Endothelial cell of umbilical vein (primary cell): ENCODE measurements around the gene CYBA. TPM values are rescaled to one million over a fixed set of nuclear protein-coding genes. Genes with fewer than 3 reads are reported as not detected.

Experiments
- BruUV-seq: library from RNA; stranded (reverse); fragments of 400-500 nt; replicated peaks from 2 replicates; lab custom pipeline; 2021; lab: Mats Ljungman, UMichigan
- CTCF ChIA-PET: fragments of 300-600, 350-600 bp; sonication (Branson Sonifier 250); formaldehyde crosslinking; loops from one replicate; lab custom pipeline; 2021; ENCODE audit warnings: antibody characterized with exemption, inconsistent platforms; lab: Charles Lee
- POLR2A ChIA-PET: fragments of 300-600, 350-600 bp; sonication (Branson Sonifier 250); formaldehyde crosslinking; loops from one replicate; lab custom pipeline; 2021; ENCODE audit warnings: antibody characterized with exemption, inconsistent platforms; lab: Charles Lee
- DNase-seq: peaks from one replicate; pipeline ENCODE4 v3.0.0-alpha.2; 2011; ENCODE audit warnings: low read depth, low spot score
- FAIRE-seq: peaks from 2 replicates; lab custom pipeline; 2011; peaks lifted over from hg19 to GRCh38; lab: Jason Lieb, UNC
- H2AFZ ChIP-seq: 2 replicates; pipeline ENCODE4 v1.6.0; 2012; ENCODE audit warnings: low read depth, low read length, control low read depth, inconsistent platforms
- H3K27ac ChIP-seq: 2 replicates; pipeline ENCODE4 v1.5.1; 2011; ENCODE audit warnings: low read depth, mild to moderate bottlenecking, control low read depth, low read length, moderate library complexity; ENCODE audit not compliant: insufficient read depth
- H3K27me3 ChIP-seq, 2 experiments: 2 replicates each; pipeline versions ENCODE4 v1.6.0 to v1.6.1; 2011; ENCODE audit warnings: low read length in 2 of 2, mixed read lengths in 1 of 2; ENCODE audit not compliant: control insufficient read depth in 2 of 2, insufficient read depth in 2 of 2
- H3K36me3 ChIP-seq, 2 experiments: 2 replicates in 1 of 2; 3 replicates in 1 of 2; pipeline ENCODE4 v1.5.1; 2011; ENCODE audit warnings: low read length in 2 of 2, mild to moderate bottlenecking in 1 of 2, moderate library complexity in 1 of 2; ENCODE audit not compliant: control insufficient read depth in 2 of 2, insufficient read depth in 2 of 2; ENCODE audit errors: extremely low read depth in 1 of 2
- H3K4me1 ChIP-seq: 3 replicates; pipeline ENCODE4 v1.5.1; 2011; ENCODE audit warnings: mild to moderate bottlenecking, low read length; ENCODE audit not compliant: control insufficient read depth, insufficient read depth; ENCODE audit errors: extremely low read depth
- H3K4me2 ChIP-seq: 2 replicates; pipeline ENCODE4 v1.6.1; 2011; ENCODE audit warnings: low read length, control low read depth, mixed read lengths; ENCODE audit not compliant: insufficient read depth
- H3K4me3 ChIP-seq, 3 experiments: fragments of 200-600 bp in 1 of 3; sonication (generic), shearing (Covaris generic) in 1 of 3; replicated peaks in 1 of 3; 2 replicates each; pipeline ENCODE4 v1.5.1; 2011 to 2016; ENCODE audit warnings: control low read depth in 3 of 3, low read length in 3 of 3, mild to moderate bottlenecking in 2 of 3, inconsistent platforms in 1 of 3, low read depth in 1 of 3, moderate library complexity in 1 of 3; ENCODE audit not compliant: insufficient read depth in 1 of 3
- H3K79me2 ChIP-seq: 2 replicates; pipeline ENCODE4 v1.6.0; 2012; ENCODE audit warnings: low read length, inconsistent platforms; ENCODE audit not compliant: control insufficient read depth, insufficient read depth
- H3K9ac ChIP-seq: replicated peaks from 2 replicates; pipeline ENCODE3; 2011; ENCODE audit warnings: low read length, control low read depth; ENCODE audit not compliant: insufficient read depth; ENCODE audit errors: extremely low read depth
- H3K9me1 ChIP-seq: replicated peaks from 3 replicates; pipeline ENCODE4 v1.6.0; 2011; ENCODE audit warnings: mild to moderate bottlenecking, low read length; ENCODE audit not compliant: control insufficient read depth, insufficient read depth; ENCODE audit errors: extremely low read depth
- H3K9me3 ChIP-seq: replicated peaks from 2 replicates; pipeline ENCODE4 v1.5.1; 2012; ENCODE audit warnings: low read length, inconsistent platforms; ENCODE audit not compliant: control insufficient read depth, insufficient read depth
- H4K20me1 ChIP-seq: replicated peaks from 2 replicates; pipeline ENCODE3; 2011; ENCODE audit warnings: mild to moderate bottlenecking, low read length; ENCODE audit not compliant: control insufficient read depth, insufficient read depth; ENCODE audit errors: extremely low read depth
- CTCF ChIP-seq, 2 donors: IDR thresholded peaks; 1 replicate in 1 of 2; 2 replicates in 1 of 2; pipeline ENCODE4 v1.5.1; 2011; ENCODE audit warnings: low read length in 2 of 2, mild to moderate bottlenecking in 2 of 2, moderate library complexity in 2 of 2, control low read depth in 1 of 2, inconsistent platforms in 1 of 2, low read depth in 1 of 2; ENCODE audit not compliant: insufficient read depth in 1 of 2; ENCODE audit errors: extremely low read depth in 1 of 2
- EZH2 ChIP-seq: IDR thresholded peaks from 2 replicates; pipeline ENCODE4 v1.6.1; 2012; ENCODE audit warnings: borderline replicate concordance, low read depth, mild to moderate bottlenecking, moderate library complexity, low read length, inconsistent platforms; ENCODE audit not compliant: severe bottlenecking
- FOS ChIP-seq: IDR thresholded peaks from 2 replicates; pipeline ENCODE4 v1.6.1; 2011; ENCODE audit warnings: mild to moderate bottlenecking, low read length, moderate library complexity, borderline replicate concordance; ENCODE audit not compliant: insufficient read depth
- JUN ChIP-seq: IDR thresholded peaks from 2 replicates; pipeline ENCODE4 v1.6.1; 2011; ENCODE audit warnings: borderline replicate concordance, low read depth; ENCODE audit not compliant: insufficient read length, insufficient read depth
- MAX ChIP-seq: IDR thresholded peaks from 2 replicates; pipeline ENCODE4 v1.6.1; 2011; ENCODE audit not compliant: insufficient read depth, insufficient read length
- MYC ChIP-seq: IDR thresholded peaks from one replicate; pipeline ENCODE4 v1.6.1; 2011; ENCODE audit warnings: mild to moderate bottlenecking, low read depth, low read length
- POLR2A ChIP-seq: IDR thresholded peaks from 2 replicates; pipeline ENCODE4 v1.6.1; 2012; ENCODE audit warnings: low read depth, mild to moderate bottlenecking, control low read depth, low read length
- POLR2AphosphoS5 ChIP-seq: IDR thresholded peaks from 2 replicates; pipeline ENCODE4 v1.6.1; 2012; ENCODE audit warnings: low read depth, mild to moderate bottlenecking, control low read depth, low read length, moderate library complexity; ENCODE audit not compliant: insufficient read depth
- dilution Hi-C: fragments of 300-500 bp; cut with MboI; formaldehyde crosslinking; loops from one replicate; pipeline ENCODE4 v1.15.0; 2019; ENCODE audit warnings: low sequenced_read_pairs; ENCODE audit not compliant: extremely low pct_ligation_motif_present
- intact Hi-C: fragments of 100-400 bp; cut with micrococcal nuclease; formaldehyde crosslinking; loops from one replicate; pipeline ENCODE4 v1.10.0; 2022
- polyA plus RNA-seq, 4 experiments: library from polyadenylated mRNA; depleted of rRNA in 3 of 4; stranded (reverse) in 3 of 4; unstranded in 1 of 4; fragments of >200 nt; gene quantifications; 2 replicates each; pipeline versions ENCODE4 v1.2.1 to v1.2.3, GENCODE V29; 2011 to 2012; ENCODE audit warnings: missing spikeins in 1 of 4
- total RNA-seq: library from RNA; stranded (reverse); gene quantifications from 2 replicates; pipeline ENCODE4 v1.2.3, GENCODE V29; 2021

Gene CYBA
- total and polyA plus RNA-seq, 2 donors (not counting 3 experiments of a cell fraction or from before 2014, with no cell fraction given), result 37.0 to 77.3 TPM

DNA sequence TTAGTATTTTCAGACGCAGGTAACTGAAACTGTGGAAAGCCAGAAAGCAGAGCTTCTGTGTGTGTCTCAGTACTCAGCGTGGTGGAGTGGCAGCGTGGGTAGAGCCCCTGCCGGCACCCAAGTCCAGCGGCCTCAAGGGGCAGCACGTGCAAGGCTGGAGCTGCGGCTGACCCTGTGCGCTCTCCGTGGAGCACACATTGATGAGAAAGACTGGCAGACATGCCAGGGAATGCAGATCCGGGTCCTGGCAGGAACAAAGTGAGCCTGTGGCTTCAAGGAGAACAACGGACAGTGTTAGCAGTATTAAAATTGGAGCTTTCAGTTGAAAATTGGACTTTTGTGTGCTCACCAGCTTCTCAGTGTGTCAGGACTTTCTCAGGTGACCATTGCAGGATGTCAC, 57.4 kb downstream of the CYBA start:
- intact Hi-C loops (no loop called here), dilution Hi-C loops (no loop called here)
- FAIRE-seq (no peak), DNase-seq (no peak)
- Histone ChIP-seq H4K20me1 (no peaks in the 10 kb centered on the region), H3K36me3 (peaks cover 2 to 15% of the 10 kb centered on the region in 2 experiments), H3K27me3 (no peaks in the 10 kb centered on the region), H3K4me2 (no peak overlapping the region), H3K79me2 (peaks cover 8% of the 10 kb centered on the region), H3K27ac (no peak overlapping the region), H3K9me3 (no peaks in the 10 kb centered on the region), H3K4me1 (peaks cover 5% of the 10 kb centered on the region), H2AFZ (no peak overlapping the region), H3K9ac (no peak overlapping the region), H3K4me3 (no peak overlapping the region), H3K9me1 (no peaks in the 10 kb centered on the region)
- POLR2A ChIA-PET, result no interaction called here
- BruUV-seq, result no TSS peak
- CTCF ChIA-PET, result no interaction called here
- TF ChIP-seq FOS (no peak), JUN (no peak), EZH2 (no peak), POLR2A (no peak), MYC (no peak), CTCF (IDR thresholded peaks at IDR 0.05; ENCODE audit: extremely low read depth in 1 of 2, insufficient read depth in 1 of 2, low read depth in 1 of 2, low read length in 2 of 2) (no peak), POLR2AphosphoS5 (no peak), MAX (no peak)

Other genes with a start within 250 kb of the CYBA start
- gene ZFPM1, start 197.8 kb downstream of the CYBA start, total RNA-seq, result 7.5 and 8.2 TPM in 2 replicates
- gene ZFPM1, start 197.8 kb downstream of the CYBA start, polyA plus RNA-seq, result 0.37 and 0.72 TPM in 2 replicates
- gene ZC3H18, start 80.7 kb downstream of the CYBA start, total RNA-seq, result 52.8 and 59.6 TPM in 2 replicates
- gene ZC3H18, start 80.7 kb downstream of the CYBA start, polyA plus RNA-seq, result 12.1 and 12.7 TPM in 2 replicates
- not detected in 2 replicates for gene IL17C, start 12.5 kb downstream of the CYBA start, total RNA-seq
- gene IL17C, start 12.5 kb downstream of the CYBA start, polyA plus RNA-seq, result 0.14 and 0.17 TPM in 2 replicates
- 117 and 142 TPM in 2 replicates for gene MVD, start 12.0 kb upstream of the CYBA start, total RNA-seq
- 60.3 and 64.4 TPM in 2 replicates for gene MVD, start 12.0 kb upstream of the CYBA start, polyA plus RNA-seq
- gene SNAI3, start 35.5 kb upstream of the CYBA start, total RNA-seq, result 0.18 and 0.31 TPM in 2 replicates
- gene SNAI3, start 35.5 kb upstream of the CYBA start, polyA plus RNA-seq, result 0.30 and 0.38 TPM in 2 replicates
- 38.8 and 41.8 TPM in 2 replicates for gene RNF166, start 55.4 kb upstream of the CYBA start, total RNA-seq
- gene RNF166, start 55.4 kb upstream of the CYBA start, polyA plus RNA-seq, result 27.6 and 34.0 TPM in 2 replicates
- 33.7 and 37.5 TPM in 2 replicates for gene CTU2, start 55.5 kb upstream of the CYBA start, total RNA-seq
- 26.1 and 30.8 TPM in 2 replicates for gene CTU2, start 55.5 kb upstream of the CYBA start, polyA plus RNA-seq
- 306 and 322 TPM in 2 replicates for gene PIEZO1, start 134.2 kb upstream of the CYBA start, total RNA-seq
- 298 and 393 TPM in 2 replicates for gene PIEZO1, start 134.2 kb upstream of the CYBA start, polyA plus RNA-seq
- gene CDT1, start 152.7 kb upstream of the CYBA start, total RNA-seq, result 26.5 and 30.6 TPM in 2 replicates
- 15.6 and 19.3 TPM in 2 replicates for gene CDT1, start 152.7 kb upstream of the CYBA start, polyA plus RNA-seq
- gene APRT, start 160.9 kb upstream of the CYBA start, total RNA-seq, result 148 and 152 TPM in 2 replicates
- gene APRT, start 160.9 kb upstream of the CYBA start, polyA plus RNA-seq, result 143 and 179 TPM in 2 replicates
- gene GALNS, start 205.9 kb upstream of the CYBA start, total RNA-seq, result 32.5 and 40.2 TPM in 2 replicates
- gene GALNS, start 205.9 kb upstream of the CYBA start, polyA plus RNA-seq, result 21.8 and 23.2 TPM in 2 replicates
- 61.9 and 80.0 TPM in 2 replicates for gene TRAPPC2L, start 206.1 kb upstream of the CYBA start, total RNA-seq
- gene TRAPPC2L, start 206.1 kb upstream of the CYBA start, polyA plus RNA-seq, result 131 and 151 TPM in 2 replicates
- not detected in 2 replicates for gene PABPN1L, start 215.6 kb upstream of the CYBA start, total RNA-seq
- gene PABPN1L, start 215.6 kb upstream of the CYBA start, polyA plus RNA-seq, result not detected in 2 replicates